Superior temporal gyrus (tissue), 1 donor: ENCODE measurements around the gene EFL1.
"Not testable (repeated sequence)": the region's sequence is repeated elsewhere in the genome, so short reads cannot be mapped to it uniquely, and the experiment has no call there.

Experiments used
- DNase-seq: peaks from one replicate; pipeline ENCODE4 v3.0.0-alpha.2; 2016; ENCODE audit errors: extremely low spot score

Gene EFL1

GRCh38 chr15:82281276-82281675, 18.7 kb upstream of the EFL1 start:
- not testable (repeated sequence) for DNase-seq

- DNase-seq, result no peak
These were observed 12.9 kb upstream of the EFL1 start for GRCh38 chr15:82275410-82275809.

GRCh38 chr15:82272154-82272553, 9.6 kb upstream of the EFL1 start:
- no peak for DNase-seq

- not testable (repeated sequence) for DNase-seq
These were observed 5.9 kb upstream of the EFL1 start for GRCh38 chr15:82268454-82268853.

GRCh38 chr15:82267137-82267536, 4.6 kb upstream of the EFL1 start:
- not testable (repeated sequence) for DNase-seq

GRCh38 chr15:82263350-82263749, 816 bp upstream of the EFL1 start:
- no peak for DNase-seq

GRCh38 chr15:82261566-82262421, 740 bp downstream of the EFL1 start:
- DNase-seq, result not testable (repeated sequence)

- not testable (repeated sequence) for DNase-seq
These were observed 14.3 kb downstream of the EFL1 start for GRCh38 chr15:82248261-82248660.

- not testable (repeated sequence) for DNase-seq
These were observed 16.6 kb downstream of the EFL1 start for GRCh38 chr15:82245956-82246355.

GRCh38 chr15:82243644-82244043, 18.9 kb downstream of the EFL1 start:
- not testable (repeated sequence) for DNase-seq

- not testable (repeated sequence) for DNase-seq
These were observed 20.6 kb downstream of the EFL1 start for GRCh38 chr15:82241836-82242499.

GRCh38 chr15:82239685-82240391, 22.7 kb downstream of the EFL1 start:
- no peak for DNase-seq

- DNase-seq, result not testable (repeated sequence)
These were observed 24.5 kb downstream of the EFL1 start for GRCh38 chr15:82237944-82238534.

GRCh38 chr15:82231842-82232241, 30.7 kb downstream of the EFL1 start:
- no peak for DNase-seq

GRCh38 chr15:82231233-82231632, 31.3 kb downstream of the EFL1 start:
- DNase-seq, result no peak

GRCh38 chr15:82228750-82229149, 33.8 kb downstream of the EFL1 start:
- no peak for DNase-seq

- DNase-seq, result not testable (repeated sequence)
These were observed 41.0 kb downstream of the EFL1 start for GRCh38 chr15:82221535-82221934.

- DNase-seq, result not testable (repeated sequence)
These were observed 46.4 kb downstream of the EFL1 start for GRCh38 chr15:82216092-82216491.

GRCh38 chr15:82212201-82212600, 50.3 kb downstream of the EFL1 start:
- not testable (repeated sequence) for DNase-seq

- DNase-seq, result not testable (repeated sequence)
These were observed 52.4 kb downstream of the EFL1 start for GRCh38 chr15:82210066-82210597.

- not testable (repeated sequence) for DNase-seq
These were observed 58.0 kb downstream of the EFL1 start for GRCh38 chr15:82204575-82204974.
